Natural killer cell (primary cell): Measurements from ENCODE around the gene ELMOD3. TPM values are rescaled to one million over a fixed set of nuclear protein-coding genes. Genes with fewer than 3 reads are reported as not detected.

ENCODE experiments used
- ATAC-seq, 3 donors: fragments of 150-1000 bp in 2 of 3; fragments of 200-7000 bp in 1 of 3; cut with Tn5 transposase; 1 replicate in 1 of 3; 2 replicates in 2 of 3; pipeline ENCODE4 v1.10.0; 2021; ENCODE audit warnings: mild to moderate bottlenecking in 2 of 3, moderate library complexity in 2 of 3
- DNase-seq, 2 donors: peaks; one replicate each; pipeline versions ENCODE4 v3.0.0 to v3.0.0-alpha.2; 2013 to 2021; ENCODE audit warnings: mixed read lengths in 1 of 2
- H3K27ac ChIP-seq: one replicate; pipeline ENCODE4 v1.5.1; 2013; ENCODE audit warnings: mild to moderate bottlenecking, low read length
- H3K27me3 ChIP-seq: one replicate; pipeline ENCODE4 v1.6.1; 2013; ENCODE audit warnings: low read length; ENCODE audit not compliant: control insufficient read depth, insufficient read depth
- H3K36me3 ChIP-seq: one replicate; pipeline ENCODE4 v1.6.1; 2013; ENCODE audit warnings: low read length; ENCODE audit not compliant: control insufficient read depth, insufficient read depth
- H3K4me1 ChIP-seq: one replicate; pipeline ENCODE4 v1.6.1; 2013; ENCODE audit warnings: low read length; ENCODE audit not compliant: control insufficient read depth, insufficient read depth
- H3K4me3 ChIP-seq: one replicate; pipeline ENCODE4 v1.5.1; 2013; ENCODE audit warnings: low read length
- H3K9me3 ChIP-seq: one replicate; pipeline ENCODE4 v1.6.1; 2013; ENCODE audit warnings: low read length; ENCODE audit not compliant: control insufficient read depth, insufficient read depth
- H3K27ac Mint-ChIP-seq, 2 donors: one replicate each; pipeline ENCODE4 v1.8.0; 2022; ENCODE audit warnings: mild to moderate bottlenecking in 2 of 2, mixed read lengths in 2 of 2, moderate library complexity in 1 of 2
- H3K27me3 Mint-ChIP-seq, 2 donors: one replicate each; pipeline ENCODE4 v1.8.0; 2022; ENCODE audit warnings: low read depth in 2 of 2, mixed read lengths in 2 of 2
- H3K36me3 Mint-ChIP-seq: one replicate; pipeline ENCODE4 v1.8.0; 2022; ENCODE audit warnings: mixed read lengths
- H3K4me1 Mint-ChIP-seq, 2 donors: one replicate each; pipeline ENCODE4 v1.8.0; 2022; ENCODE audit warnings: mixed read lengths in 2 of 2
- H3K4me3 Mint-ChIP-seq: one replicate; pipeline ENCODE4 v1.8.0; 2022; ENCODE audit warnings: mild to moderate bottlenecking, moderate library complexity, mixed read lengths
- H3K9me3 Mint-ChIP-seq, 2 donors: one replicate each; pipeline ENCODE4 v1.8.0; 2022; ENCODE audit warnings: mixed read lengths in 2 of 2
- CTCF ChIP-seq: fragments of 200-600 bp; IDR thresholded peaks from one replicate; pipeline ENCODE4 v1.8.0; 2022; ENCODE audit warnings: antibody characterized with exemption
- WGBS: methylation state at CpG from one replicate; pipeline ENCODE4 v1.1.7; 2013; ENCODE audit warnings: missing lambda C conversion rate; ENCODE audit not compliant: insufficient coverage; 5-methylcytosine and 5-hydroxymethylcytosine counted together
- intact Hi-C: fragments of 100-400 bp; cut with micrococcal nuclease; formaldehyde crosslinking; loops from one replicate; pipeline ENCODE4 v1.14.2; 2022
- total RNA-seq, 4 donors: library from RNA; stranded (reverse); fragments of 120-200 nt in 1 of 4; gene quantifications; one replicate each; pipeline versions ENCODE4 v1.2.3 to v1.2.4, GENCODE V29; 2013 to 2022

ELMOD3 gene
- total RNA-seq, 3 donors from 2014 or later (not counting 1 experiment from before 2014, with no cell fraction given) = 22.4 to 33.9 (median 24.8) TPM

GRCh38 chr2:85394976-85395375 is 40.4 kb downstream of the ELMOD3 start:
- Mint-ChIP-seq H3K27me3 (no peaks in the 10 kb centered on the region), H3K36me3 (no peaks in the 10 kb centered on the region), H3K4me1 (peaks cover 5 to 14% of the 10 kb centered on the region in 2 donors), H3K9me3 (no peaks in the 10 kb centered on the region), H3K27ac (no peak overlapping the region), H3K4me3 (no peak overlapping the region)
- peaks cover 18% of the 10 kb centered on the region for H3K36me3 ChIP-seq
- WGBS = 95% methylated on average over 6 of the region's 6 CpGs
- no peak for TF ChIP-seq CTCF
- H3K27me3 ChIP-seq = no peaks in the 10 kb centered on the region
- no peak overlapping the region for H3K27ac ChIP-seq
- DNase-seq (no peak), ATAC-seq (no peak)
- intact Hi-C loops = no loop called here
- H3K4me3 ChIP-seq = no peak overlapping the region
- H3K9me3 ChIP-seq = no peaks in the 10 kb centered on the region
- H3K4me1 ChIP-seq = peaks cover 14% of the 10 kb centered on the region

GRCh38 chr2:85395912-85396475 is 41.4 kb downstream of the ELMOD3 start:
- Histone ChIP-seq H3K4me1 (peaks cover 14% of the 10 kb centered on the region), H3K27me3 (no peaks in the 10 kb centered on the region), H3K4me3 (no peak overlapping the region), H3K36me3 (peaks cover 9% of the 10 kb centered on the region), H3K27ac (no peak overlapping the region), H3K9me3 (no peaks in the 10 kb centered on the region)
- WGBS = 96% methylated on average over 14 of the region's 14 CpGs
- Mint-ChIP-seq H3K4me3 (no peak overlapping the region), H3K27ac (no peak overlapping the region), H3K9me3 (no peaks in the 10 kb centered on the region), H3K4me1 (peaks cover 5 to 13% of the 10 kb centered on the region in 2 donors), H3K36me3 (no peaks in the 10 kb centered on the region), H3K27me3 (no peaks in the 10 kb centered on the region)
- ATAC-seq = no peak
- intact Hi-C loops = no loop called here
- DNase-seq = no peak
- no peak for TF ChIP-seq CTCF

- no peaks in the 10 kb centered on the region for H3K27me3 ChIP-seq
- no peak overlapping the region for H3K4me3 ChIP-seq
- no peak for TF ChIP-seq CTCF
- Mint-ChIP-seq H3K9me3 (no peaks in the 10 kb centered on the region), H3K4me1 (peaks cover 0 to 7% of the 10 kb centered on the region in 2 donors), H3K36me3 (no peaks in the 10 kb centered on the region), H3K27me3 (no peaks in the 10 kb centered on the region), H3K27ac (no peak overlapping the region), H3K4me3 (no peak overlapping the region)
- DNase-seq (no peak), ATAC-seq (no peak)
- intact Hi-C loops = no loop called here
- H3K4me1 ChIP-seq = peaks cover 10% of the 10 kb centered on the region
- H3K36me3 ChIP-seq = peaks cover 3% of the 10 kb centered on the region
- no peaks in the 10 kb centered on the region for H3K9me3 ChIP-seq
- whole genome bisulfite sequencing = 92% methylated on average over 5 of the region's 5 CpGs
- no peak overlapping the region for H3K27ac ChIP-seq
Observed at GRCh38 chr2:85396531-85397470, 42.2 kb downstream of the ELMOD3 start.
